ENCODE results near the gene PGM5. TPM values are rescaled to one million over a fixed set of nuclear protein-coding genes. Genes with fewer than 3 reads are reported as not detected.

Gene PGM5
- total and polyA plus RNA-seq, 12 donors, result 27.3 to 244 (median 121) TPM

- Histone ChIP-seq H3K27ac (no peak overlapping the region), H3K4me1 (replicated peaks in 1 of 2) (no peaks in the 10 kb centered on the region), H3K4me3 (no peak overlapping the region), H3K36me3 (replicated peaks in 1 of 2) (no peaks in the 10 kb centered on the region), H3K9me3 (replicated peaks in 1 of 3) (no peaks in the 10 kb centered on the region), H3K27me3 (no peaks in the 10 kb centered on the region)
- no peak for DNase-seq
- TF ChIP-seq POLR2A (IDR thresholded peaks at IDR 0.05) (no peak), CTCF (IDR thresholded peaks at IDR 0.05) (no peak)
- intact Hi-C loops (cut with DNase I), result no loop called here
Observed at GRCh38 chr9:68470067-68470466, 113.7 kb downstream of the PGM5 start.

GRCh38 chr9:68470634-68471033 is 114.2 kb downstream of the PGM5 start:
- Histone ChIP-seq H3K4me1 (replicated peaks in 1 of 2) (no peaks in the 10 kb centered on the region), H3K36me3 (replicated peaks in 1 of 2) (no peaks in the 10 kb centered on the region), H3K27me3 (no peaks in the 10 kb centered on the region), H3K9me3 (replicated peaks in 1 of 3) (no peaks in the 10 kb centered on the region), H3K27ac (no peak overlapping the region), H3K4me3 (no peak overlapping the region)
- intact Hi-C loops (cut with DNase I), result no loop called here
- TF ChIP-seq CTCF (IDR thresholded peaks at IDR 0.05) (no peak), POLR2A (IDR thresholded peaks at IDR 0.05) (no peak)
- 93 to 95% (median 94%) methylated on average over 5 of the region's 5 CpGs for WGBS, 4 donors
- DNase-seq, result no peak

GRCh38 chr9:68472119-68472518 is 115.7 kb downstream of the PGM5 start:
- peaks cover 0 to 7% of the 10 kb centered on the region in 2 donors for H3K4me1 ChIP-seq (replicated peaks in 1 of 2)
- intact Hi-C loops (cut with DNase I), result no loop called here
- H3K4me3 ChIP-seq, result no peak overlapping the region
- H3K27ac ChIP-seq, result no peak overlapping the region
- TF ChIP-seq CTCF (IDR thresholded peaks at IDR 0.05) (no peak), POLR2A (IDR thresholded peaks at IDR 0.05) (no peak)
- no peaks in the 10 kb centered on the region for H3K36me3 ChIP-seq (replicated peaks in 1 of 2)
- no peaks in the 10 kb centered on the region for H3K27me3 ChIP-seq
- DNase-seq, result peak in 1 of 7 donors; percentile 26
- H3K9me3 ChIP-seq (replicated peaks in 1 of 3), result no peaks in the 10 kb centered on the region
- 83 to 100% (median 89%) methylated on average over 2 of the region's 2 CpGs for WGBS, 4 donors

DNA sequence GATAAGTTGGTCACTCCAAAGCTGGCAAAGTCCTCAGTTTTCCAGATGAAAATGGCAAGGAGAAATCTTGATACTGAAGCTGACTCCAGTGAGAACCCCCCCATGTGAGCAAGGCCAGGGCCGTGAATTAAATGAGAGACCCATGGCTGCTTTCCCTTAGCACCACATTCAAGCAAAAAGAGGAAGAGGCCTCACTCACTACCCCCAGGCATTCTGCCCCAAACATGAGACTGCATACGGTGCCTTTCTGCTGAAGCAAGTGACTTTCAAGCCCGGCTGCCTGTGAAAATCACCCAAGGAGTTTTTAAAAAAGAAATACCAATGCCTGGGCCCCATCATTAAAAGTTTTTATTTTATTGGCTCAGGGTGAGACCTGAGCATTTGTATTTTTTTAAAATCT is 117.4 kb downstream of the PGM5 start:
- Histone ChIP-seq H3K4me3 (no peak overlapping the region), H3K36me3 (replicated peaks in 1 of 2) (no peaks in the 10 kb centered on the region), H3K4me1 (replicated peaks in 1 of 2) (peaks cover 0 to 7% of the 10 kb centered on the region in 2 donors), H3K9me3 (replicated peaks in 1 of 3) (no peaks in the 10 kb centered on the region), H3K27me3 (no peaks in the 10 kb centered on the region), H3K27ac (no peak overlapping the region)
- TF ChIP-seq CTCF (IDR thresholded peaks at IDR 0.05) (no peak), POLR2A (IDR thresholded peaks at IDR 0.05) (no peak)
- 66 to 76% (median 71%) methylated on average over 3 of the region's 3 CpGs for WGBS, 4 donors
- no peak for DNase-seq
- intact Hi-C loops (cut with DNase I), result no loop called here
